Measurements from ENCODE around the gene KIF2A.

Gene KIF2A

DNA sequence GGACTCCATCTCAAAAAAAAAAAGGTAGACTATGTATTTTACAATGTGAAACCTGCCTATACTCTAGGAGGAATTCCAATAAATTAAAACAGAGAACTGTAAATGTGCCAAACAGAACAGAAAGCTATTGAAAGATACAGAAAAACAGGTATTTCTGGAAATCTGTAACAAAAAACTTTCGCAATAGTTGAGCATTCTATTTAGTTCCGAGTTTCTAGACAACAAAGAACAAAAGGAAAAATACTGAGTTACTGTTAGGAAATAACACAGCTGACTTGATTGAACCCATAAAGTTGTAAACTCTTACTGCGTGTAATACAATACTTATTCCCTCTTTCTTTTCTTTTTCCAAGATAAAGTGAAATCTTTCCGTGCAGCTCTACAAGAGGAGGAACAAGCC lies 79.1 kb downstream of the KIF2A start:
- no peak for DNase-seq (ENCODE audit: low read depth in 2 of 2)

GRCh38 chr5:62385816-62386400 lies 79.9 kb downstream of the KIF2A start:
- no peak for DNase-seq (ENCODE audit: low read depth in 2 of 2)

DNA sequence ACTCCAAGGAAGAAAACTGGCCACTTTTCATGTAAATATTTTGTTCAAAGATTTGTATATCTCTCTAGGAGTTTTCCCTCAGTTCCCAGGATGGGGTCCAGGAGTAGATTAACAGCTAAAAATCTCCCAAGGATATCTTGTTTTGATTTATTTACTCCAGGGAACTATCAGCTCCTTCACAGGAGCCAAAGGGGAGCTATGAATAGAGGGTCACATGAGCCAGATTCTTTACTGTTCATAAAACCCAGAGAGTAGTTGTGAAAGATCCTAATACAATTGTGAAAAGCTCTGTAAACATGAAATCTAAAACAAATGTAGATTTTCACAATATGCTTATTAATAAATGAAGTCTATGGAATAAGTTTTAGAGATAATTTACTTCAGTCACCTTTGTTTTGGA lies 80.8 kb downstream of the KIF2A start:
- DNase-seq (ENCODE audit: low read depth in 2 of 2): no peak

DNA sequence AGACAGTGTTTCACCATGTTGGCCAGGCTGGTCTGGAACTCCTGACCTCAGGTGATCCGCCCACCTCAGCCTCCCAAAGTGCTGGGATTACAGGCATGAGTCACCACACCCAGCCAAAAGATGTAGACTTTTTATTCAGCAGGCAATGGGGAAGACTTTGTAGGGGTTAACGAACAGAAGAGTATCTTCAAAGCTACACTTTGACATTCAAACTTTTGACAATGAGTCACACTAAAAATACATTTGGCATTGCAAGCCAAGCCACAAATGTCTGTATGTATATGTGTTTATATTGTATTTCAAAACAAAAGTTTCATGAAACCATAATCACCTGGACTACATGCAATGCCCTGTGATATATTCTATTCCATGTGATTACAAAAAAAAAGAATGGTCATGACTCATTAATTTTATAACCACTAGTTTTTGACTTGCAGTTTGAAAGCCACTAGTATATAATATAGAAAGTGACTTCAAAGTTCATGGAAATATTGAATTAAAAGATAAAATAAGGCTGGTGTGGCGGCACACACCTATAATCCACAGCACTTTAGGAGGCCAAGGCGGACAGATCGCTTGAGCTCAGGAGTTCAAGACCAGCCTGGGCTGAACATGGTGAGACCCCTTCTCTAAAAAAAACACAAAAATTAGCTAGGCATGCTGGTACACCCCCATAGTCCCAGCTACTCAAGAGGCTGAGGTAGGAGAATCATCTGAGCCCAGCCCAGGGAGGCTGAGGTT lies 89.4 kb downstream of the KIF2A start:
- DNase-seq (ENCODE audit: low read depth in 2 of 2): no peak

GRCh38 chr5:62403411-62404250 lies 97.6 kb downstream of the KIF2A start, which contains the start of gene DIMT1:
Gene DIMT1 (minus strand): TSS chr5:62403905. CDS start chr5:62403772, 133 bp downstream.
- DNase-seq (ENCODE audit: low read depth in 2 of 2): peak; percentile 81 to 84

DNA sequence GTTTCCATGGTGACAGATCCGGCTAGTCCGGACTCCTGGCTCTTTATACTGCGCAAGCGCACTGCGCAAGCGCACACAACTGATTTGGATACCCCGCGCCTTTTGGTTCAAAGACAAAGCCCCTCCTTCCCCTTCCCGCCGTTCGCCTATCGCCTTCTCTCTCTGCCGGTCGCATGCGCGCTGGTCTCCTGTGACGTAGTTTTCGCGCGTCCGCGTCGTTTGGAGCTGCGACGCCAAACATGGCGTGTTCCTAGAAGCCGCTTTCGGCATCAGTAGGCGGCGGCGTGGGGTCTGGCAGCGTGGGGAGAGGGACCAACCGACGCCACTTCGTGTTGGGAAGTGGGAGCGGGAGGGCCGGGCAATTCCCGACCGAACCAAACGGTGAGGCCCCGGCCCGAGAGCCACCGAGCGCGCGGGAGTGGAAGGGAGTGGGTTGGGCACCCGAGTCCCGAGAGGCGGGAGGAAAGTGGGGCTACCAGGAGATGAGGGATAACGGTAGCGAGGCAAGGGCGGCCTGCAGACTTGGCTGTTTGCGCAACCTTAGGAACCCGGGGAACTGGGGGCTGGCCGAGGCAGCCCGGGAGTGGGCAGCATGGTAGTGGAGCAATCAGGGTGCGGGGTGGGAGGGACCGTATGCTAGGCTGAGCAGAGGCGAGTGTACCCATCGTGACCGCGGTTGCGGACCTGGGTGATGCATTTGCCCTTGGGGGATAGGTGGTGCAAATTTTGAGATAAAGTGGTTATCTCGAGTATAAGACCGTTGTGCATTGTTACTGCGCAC lies 106.7 kb downstream of the KIF2A start, which contains the start of gene IPO11:
Gene IPO11 (plus strand): TSS at position 215 of the 781 bp plus-strand sequence. CDS start 24,517 bp downstream, outside the sequence.
- DNase-seq (ENCODE audit: low read depth in 2 of 2): peak; percentile 98

- no peak for DNase-seq (ENCODE audit: low read depth in 2 of 2)
Observed at GRCh38 chr5:62413711-62414110, 107.7 kb downstream of the KIF2A start.

GRCh38 chr5:62418462-62419076 lies 112.6 kb downstream of the KIF2A start:
- DNase-seq (ENCODE audit: low read depth in 2 of 2): no peak

- no peak for DNase-seq (ENCODE audit: low read depth in 2 of 2)
Observed at GRCh38 chr5:62419609-62420008, 113.6 kb downstream of the KIF2A start.

DNA sequence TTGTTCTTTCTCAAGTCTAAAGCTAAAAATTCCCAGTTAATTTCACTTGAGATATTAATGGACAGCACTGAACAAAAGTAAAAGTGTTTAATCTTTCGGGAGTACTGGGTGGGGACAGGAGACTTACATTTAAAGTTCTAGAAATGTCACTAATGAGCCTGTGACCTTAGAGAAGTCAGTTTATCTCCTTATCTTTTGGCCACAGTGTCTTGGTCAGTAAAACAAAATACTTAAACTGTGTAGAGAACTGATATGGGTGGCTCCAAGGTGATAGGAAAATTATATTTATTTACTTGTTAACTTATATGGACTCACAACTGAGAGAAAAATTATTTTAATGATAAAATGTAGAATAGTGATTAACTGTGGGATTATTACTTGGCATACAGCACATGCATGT lies 115.4 kb downstream of the KIF2A start:
- DNase-seq (ENCODE audit: low read depth in 2 of 2): no peak

GRCh38 chr5:62424763-62425162 lies 118.8 kb downstream of the KIF2A start:
- DNase-seq (ENCODE audit: low read depth in 2 of 2): no peak

DNA sequence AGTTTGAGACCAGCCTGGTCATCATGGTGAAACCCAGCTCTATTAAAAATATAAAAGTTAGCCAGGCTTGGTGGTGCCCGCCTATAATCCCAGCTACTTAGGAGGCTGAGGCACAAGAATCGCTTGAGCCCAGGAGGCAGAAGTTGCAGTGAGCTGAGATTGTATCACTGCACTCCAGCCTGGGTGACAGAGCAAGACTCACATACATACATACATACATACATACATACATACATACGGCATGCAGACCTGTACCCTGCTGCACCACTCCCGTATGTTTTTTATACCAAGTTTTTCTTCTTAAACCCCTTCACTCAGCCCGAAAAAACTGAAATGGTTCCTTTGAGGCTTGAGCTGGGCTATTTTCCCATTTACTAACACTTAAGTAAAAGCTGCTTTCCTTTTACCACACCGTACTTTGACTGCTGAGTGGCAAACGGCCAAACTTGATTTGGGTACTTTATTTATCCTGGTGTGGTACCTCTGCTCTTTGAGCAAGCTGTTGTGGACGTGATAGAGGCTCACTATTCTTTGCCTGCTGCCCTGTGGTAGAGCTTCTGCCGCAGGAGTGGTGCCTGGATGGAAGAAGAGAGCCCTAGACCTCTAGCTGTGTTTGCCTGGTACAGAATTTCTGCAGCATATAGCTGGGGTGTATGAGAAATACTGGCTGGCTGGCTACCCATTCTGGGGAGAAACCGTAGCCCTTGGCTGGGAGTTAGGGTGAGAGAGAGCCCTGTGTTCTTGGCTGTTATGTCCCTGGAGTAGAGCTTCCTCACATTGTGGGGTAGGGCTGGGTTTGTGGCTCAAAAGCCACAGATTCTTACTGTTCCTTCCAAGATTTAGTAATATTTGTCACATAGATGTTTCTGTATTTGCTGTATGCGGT lies 126.0 kb downstream of the KIF2A start:
- no peak for DNase-seq (ENCODE audit: low read depth in 2 of 2)

- no peak for DNase-seq (ENCODE audit: low read depth in 2 of 2)
Observed at GRCh38 chr5:62432621-62433064, 126.6 kb downstream of the KIF2A start.

Measured in stimulated activated CD8-positive, alpha-beta memory T cell treated with anti-CD3 and anti-CD28 coated beads, Interleukin-2, amount 100 ng/mL, for 1 hour (primary cell).